Body of pancreas (tissue), 4 donors: ENCODE results near the gene NBEAL2.

Source experiments
- CTCF ChIP-seq, 7 experiments: fragments of 450-650 bp in 4 of 7; fragments of 200-600 bp in 3 of 7; sonication (generic) in 3 of 7; IDR thresholded peaks; one replicate each; pipeline ENCODE4 v1.5.1; 2016 to 2019; ENCODE audit warnings: antibody characterized with exemption in 7 of 7
- POLR2A ChIP-seq, 3 donors: fragments of 450-650 bp; IDR thresholded peaks; one replicate each; pipeline ENCODE4 v1.6.1; 2016; ENCODE audit warnings: antibody characterized with exemption in 3 of 3, mild to moderate bottlenecking in 2 of 3

- no peak for TF ChIP-seq CTCF (IDR thresholded peaks at IDR 0.05)
- TF ChIP-seq POLR2A (IDR thresholded peaks at IDR 0.05), result no peak
Observed at GRCh38 chr3:47022641-47023071, 43.2 kb downstream of the NBEAL2 start.
